ENCODE data around the gene MAG. TPM values are rescaled to one million over a fixed set of nuclear protein-coding genes. Genes with fewer than 3 reads are reported as not detected.

MAG gene
- total and polyA plus RNA-seq, 10 of the 15 experiments (the other 5 are each of a cell fraction or from before 2014, with no cell fraction given): 0.03 to 0.82 (median 0.17) TPM; not detected in 2

DNA sequence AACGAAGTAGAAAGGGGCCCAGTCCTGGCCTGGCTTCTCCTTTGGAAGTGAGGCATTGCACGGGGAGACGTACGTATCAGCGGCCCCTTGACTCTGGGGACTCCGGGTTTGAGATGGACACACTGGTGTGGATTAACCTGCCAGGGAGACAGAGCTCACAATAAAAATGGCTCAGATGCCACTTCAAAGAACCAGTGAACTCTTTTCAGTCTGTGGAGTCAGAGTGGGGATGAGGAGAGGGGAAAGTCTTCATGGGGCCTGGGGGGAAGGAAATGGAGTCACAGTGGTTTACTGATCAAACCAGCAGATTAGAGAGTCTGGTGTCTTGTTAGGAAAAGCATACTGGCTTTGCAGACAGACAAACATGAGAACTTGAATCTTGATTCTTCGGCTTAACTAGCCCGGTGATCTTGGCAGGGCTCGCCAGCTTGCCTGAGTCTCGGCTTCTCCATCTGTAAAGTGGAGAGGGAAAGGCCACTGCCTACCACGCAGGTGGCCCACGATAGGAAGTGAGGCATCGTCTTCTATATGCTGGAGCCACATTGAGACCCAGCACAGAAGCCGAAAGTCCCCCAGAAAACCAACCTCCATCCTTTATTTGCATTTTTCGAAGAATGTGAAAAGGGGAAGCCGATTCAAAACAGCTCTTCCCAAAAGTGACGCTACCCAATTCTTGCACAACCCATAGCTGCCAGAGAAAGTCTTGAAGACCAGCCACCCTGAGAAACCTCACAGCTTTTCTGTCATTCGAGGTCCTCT lies 55.4 kb downstream of the MAG start, which contains the start of gene FFAR1 (continued):
- TF ChIP-seq, protein P1, sequence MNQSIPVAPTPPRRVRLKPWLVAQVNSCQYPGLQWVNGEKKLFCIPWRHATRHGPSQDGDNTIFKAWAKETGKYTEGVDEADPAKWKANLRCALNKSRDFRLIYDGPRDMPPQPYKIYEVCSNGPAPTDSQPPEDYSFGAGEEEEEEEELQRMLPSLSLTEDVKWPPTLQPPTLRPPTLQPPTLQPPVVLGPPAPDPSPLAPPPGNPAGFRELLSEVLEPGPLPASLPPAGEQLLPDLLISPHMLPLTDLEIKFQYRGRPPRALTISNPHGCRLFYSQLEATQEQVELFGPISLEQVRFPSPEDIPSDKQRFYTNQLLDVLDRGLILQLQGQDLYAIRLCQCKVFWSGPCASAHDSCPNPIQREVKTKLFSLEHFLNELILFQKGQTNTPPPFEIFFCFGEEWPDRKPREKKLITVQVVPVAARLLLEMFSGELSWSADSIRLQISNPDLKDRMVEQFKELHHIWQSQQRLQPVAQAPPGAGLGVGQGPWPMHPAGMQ (IDR thresholded peaks at IDR 0.05; ENCODE audit: borderline replicate concordance): no peak
- TF ChIP-seq, protein P2, sequence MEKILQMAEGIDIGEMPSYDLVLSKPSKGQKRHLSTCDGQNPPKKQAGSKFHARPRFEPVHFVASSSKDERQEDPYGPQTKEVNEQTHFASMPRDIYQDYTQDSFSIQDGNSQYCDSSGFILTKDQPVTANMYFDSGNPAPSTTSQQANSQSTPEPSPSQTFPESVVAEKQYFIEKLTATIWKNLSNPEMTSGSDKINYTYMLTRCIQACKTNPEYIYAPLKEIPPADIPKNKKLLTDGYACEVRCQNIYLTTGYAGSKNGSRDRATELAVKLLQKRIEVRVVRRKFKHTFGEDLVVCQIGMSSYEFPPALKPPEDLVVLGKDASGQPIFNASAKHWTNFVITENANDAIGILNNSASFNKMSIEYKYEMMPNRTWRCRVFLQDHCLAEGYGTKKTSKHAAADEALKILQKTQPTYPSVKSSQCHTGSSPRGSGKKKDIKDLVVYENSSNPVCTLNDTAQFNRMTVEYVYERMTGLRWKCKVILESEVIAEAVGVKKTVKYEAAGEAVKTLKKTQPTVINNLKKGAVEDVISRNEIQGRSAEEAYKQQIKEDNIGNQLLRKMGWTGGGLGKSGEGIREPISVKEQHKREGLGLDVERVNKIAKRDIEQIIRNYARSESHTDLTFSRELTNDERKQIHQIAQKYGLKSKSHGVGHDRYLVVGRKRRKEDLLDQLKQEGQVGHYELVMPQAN (conservative IDR thresholded peaks at IDR 0.05): no peak
- TF ChIP-seq MXI1 (IDR thresholded peaks at IDR 0.05; ENCODE audit: low read depth, low read length): no peak
- TF ChIP-seq, protein P3, sequence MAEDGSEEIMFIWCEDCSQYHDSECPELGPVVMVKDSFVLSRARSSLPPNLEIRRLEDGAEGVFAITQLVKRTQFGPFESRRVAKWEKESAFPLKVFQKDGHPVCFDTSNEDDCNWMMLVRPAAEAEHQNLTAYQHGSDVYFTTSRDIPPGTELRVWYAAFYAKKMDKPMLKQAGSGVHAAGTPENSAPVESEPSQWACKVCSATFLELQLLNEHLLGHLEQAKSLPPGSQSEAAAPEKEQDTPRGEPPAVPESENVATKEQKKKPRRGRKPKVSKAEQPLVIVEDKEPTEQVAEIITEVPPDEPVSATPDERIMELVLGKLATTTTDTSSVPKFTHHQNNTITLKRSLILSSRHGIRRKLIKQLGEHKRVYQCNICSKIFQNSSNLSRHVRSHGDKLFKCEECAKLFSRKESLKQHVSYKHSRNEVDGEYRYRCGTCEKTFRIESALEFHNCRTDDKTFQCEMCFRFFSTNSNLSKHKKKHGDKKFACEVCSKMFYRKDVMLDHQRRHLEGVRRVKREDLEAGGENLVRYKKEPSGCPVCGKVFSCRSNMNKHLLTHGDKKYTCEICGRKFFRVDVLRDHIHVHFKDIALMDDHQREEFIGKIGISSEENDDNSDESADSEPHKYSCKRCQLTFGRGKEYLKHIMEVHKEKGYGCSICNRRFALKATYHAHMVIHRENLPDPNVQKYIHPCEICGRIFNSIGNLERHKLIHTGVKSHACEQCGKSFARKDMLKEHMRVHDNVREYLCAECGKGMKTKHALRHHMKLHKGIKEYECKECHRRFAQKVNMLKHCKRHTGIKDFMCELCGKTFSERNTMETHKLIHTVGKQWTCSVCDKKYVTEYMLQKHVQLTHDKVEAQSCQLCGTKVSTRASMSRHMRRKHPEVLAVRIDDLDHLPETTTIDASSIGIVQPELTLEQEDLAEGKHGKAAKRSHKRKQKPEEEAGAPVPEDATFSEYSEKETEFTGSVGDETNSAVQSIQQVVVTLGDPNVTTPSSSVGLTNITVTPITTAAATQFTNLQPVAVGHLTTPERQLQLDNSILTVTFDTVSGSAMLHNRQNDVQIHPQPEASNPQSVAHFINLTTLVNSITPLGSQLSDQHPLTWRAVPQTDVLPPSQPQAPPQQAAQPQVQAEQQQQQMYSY (CRISPR knock-in tag; IDR thresholded peaks at IDR 0.05): peak; percentile 86
- TF ChIP-seq, protein P4, sequence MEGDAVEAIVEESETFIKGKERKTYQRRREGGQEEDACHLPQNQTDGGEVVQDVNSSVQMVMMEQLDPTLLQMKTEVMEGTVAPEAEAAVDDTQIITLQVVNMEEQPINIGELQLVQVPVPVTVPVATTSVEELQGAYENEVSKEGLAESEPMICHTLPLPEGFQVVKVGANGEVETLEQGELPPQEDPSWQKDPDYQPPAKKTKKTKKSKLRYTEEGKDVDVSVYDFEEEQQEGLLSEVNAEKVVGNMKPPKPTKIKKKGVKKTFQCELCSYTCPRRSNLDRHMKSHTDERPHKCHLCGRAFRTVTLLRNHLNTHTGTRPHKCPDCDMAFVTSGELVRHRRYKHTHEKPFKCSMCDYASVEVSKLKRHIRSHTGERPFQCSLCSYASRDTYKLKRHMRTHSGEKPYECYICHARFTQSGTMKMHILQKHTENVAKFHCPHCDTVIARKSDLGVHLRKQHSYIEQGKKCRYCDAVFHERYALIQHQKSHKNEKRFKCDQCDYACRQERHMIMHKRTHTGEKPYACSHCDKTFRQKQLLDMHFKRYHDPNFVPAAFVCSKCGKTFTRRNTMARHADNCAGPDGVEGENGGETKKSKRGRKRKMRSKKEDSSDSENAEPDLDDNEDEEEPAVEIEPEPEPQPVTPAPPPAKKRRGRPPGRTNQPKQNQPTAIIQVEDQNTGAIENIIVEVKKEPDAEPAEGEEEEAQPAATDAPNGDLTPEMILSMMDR (IDR thresholded peaks at IDR 0.05 in 2 of 3, conservative IDR thresholded peaks at IDR 0.05 in 1 of 3; ENCODE audit: control insufficient read depth in 2 of 3, extremely low read depth in 1 of 3, insufficient read depth in 1 of 3, low read depth in 3 of 3, low read length in 3 of 3): no peak
- peak; percentile 60; the same call in 1 of the 2 replicates for TF ChIP-seq TAF1 (IDR thresholded peaks at IDR 0.05; ENCODE audit: borderline replicate concordance, low read depth, low read length)
- TF ChIP-seq ZNF384 (IDR thresholded peaks at IDR 0.05; ENCODE audit: borderline replicate concordance, low read depth, low read length): no peak
- TF ChIP-seq, protein P5, sequence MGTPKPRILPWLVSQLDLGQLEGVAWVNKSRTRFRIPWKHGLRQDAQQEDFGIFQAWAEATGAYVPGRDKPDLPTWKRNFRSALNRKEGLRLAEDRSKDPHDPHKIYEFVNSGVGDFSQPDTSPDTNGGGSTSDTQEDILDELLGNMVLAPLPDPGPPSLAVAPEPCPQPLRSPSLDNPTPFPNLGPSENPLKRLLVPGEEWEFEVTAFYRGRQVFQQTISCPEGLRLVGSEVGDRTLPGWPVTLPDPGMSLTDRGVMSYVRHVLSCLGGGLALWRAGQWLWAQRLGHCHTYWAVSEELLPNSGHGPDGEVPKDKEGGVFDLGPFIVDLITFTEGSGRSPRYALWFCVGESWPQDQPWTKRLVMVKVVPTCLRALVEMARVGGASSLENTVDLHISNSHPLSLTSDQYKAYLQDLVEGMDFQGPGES (IDR thresholded peaks at IDR 0.05): no peak
- TF ChIP-seq, protein P6, sequence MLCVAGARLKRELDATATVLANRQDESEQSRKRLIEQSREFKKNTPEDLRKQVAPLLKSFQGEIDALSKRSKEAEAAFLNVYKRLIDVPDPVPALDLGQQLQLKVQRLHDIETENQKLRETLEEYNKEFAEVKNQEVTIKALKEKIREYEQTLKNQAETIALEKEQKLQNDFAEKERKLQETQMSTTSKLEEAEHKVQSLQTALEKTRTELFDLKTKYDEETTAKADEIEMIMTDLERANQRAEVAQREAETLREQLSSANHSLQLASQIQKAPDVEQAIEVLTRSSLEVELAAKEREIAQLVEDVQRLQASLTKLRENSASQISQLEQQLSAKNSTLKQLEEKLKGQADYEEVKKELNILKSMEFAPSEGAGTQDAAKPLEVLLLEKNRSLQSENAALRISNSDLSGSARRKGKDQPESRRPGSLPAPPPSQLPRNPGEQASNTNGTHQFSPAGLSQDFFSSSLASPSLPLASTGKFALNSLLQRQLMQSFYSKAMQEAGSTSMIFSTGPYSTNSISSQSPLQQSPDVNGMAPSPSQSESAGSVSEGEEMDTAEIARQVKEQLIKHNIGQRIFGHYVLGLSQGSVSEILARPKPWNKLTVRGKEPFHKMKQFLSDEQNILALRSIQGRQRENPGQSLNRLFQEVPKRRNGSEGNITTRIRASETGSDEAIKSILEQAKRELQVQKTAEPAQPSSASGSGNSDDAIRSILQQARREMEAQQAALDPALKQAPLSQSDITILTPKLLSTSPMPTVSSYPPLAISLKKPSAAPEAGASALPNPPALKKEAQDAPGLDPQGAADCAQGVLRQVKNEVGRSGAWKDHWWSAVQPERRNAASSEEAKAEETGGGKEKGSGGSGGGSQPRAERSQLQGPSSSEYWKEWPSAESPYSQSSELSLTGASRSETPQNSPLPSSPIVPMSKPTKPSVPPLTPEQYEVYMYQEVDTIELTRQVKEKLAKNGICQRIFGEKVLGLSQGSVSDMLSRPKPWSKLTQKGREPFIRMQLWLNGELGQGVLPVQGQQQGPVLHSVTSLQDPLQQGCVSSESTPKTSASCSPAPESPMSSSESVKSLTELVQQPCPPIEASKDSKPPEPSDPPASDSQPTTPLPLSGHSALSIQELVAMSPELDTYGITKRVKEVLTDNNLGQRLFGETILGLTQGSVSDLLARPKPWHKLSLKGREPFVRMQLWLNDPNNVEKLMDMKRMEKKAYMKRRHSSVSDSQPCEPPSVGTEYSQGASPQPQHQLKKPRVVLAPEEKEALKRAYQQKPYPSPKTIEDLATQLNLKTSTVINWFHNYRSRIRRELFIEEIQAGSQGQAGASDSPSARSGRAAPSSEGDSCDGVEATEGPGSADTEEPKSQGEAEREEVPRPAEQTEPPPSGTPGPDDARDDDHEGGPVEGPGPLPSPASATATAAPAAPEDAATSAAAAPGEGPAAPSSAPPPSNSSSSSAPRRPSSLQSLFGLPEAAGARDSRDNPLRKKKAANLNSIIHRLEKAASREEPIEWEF (IDR thresholded peaks at IDR 0.05; ENCODE audit: insufficient replicate concordance, low read depth, low read length): no peak
- TF ChIP-seq MEF2B (IDR thresholded peaks at IDR 0.05; ENCODE audit: partially characterized antibody, poor library complexity, severe bottlenecking): no peak
- TF ChIP-seq CREM (IDR thresholded peaks at IDR 0.05; ENCODE audit: low read depth): peak; percentile 37; the same call in 1 of the 2 replicates

Measured in GM12878 (cell line).